ENCODE measurements around the gene HMCN2. TPM values are rescaled to one million over a fixed set of nuclear protein-coding genes. Genes with fewer than 3 reads are reported as not detected.
A peak's percentile ranks its signal among the peaks of the same experiment; 100 is the strongest.

Gene HMCN2
- total RNA-seq, 4 donors from 2014 or later: 9.6 to 21.1 (median 15.5) TPM

GRCh38 chr9:130315446-130316226 lies 50.1 kb downstream of the HMCN2 start:
- Histone ChIP-seq H3K27ac (peak overlapping the region in 3 of 4 donors; percentile 72 to 78 (median 76)), H3K4me1 (peaks cover 0 to 69% (median 24%) of the 10 kb centered on the region in 3 donors), H3K27me3 (no peaks in the 10 kb centered on the region), H3K9me3 (no peaks in the 10 kb centered on the region), H3K36me3 (peaks cover 0 to 4% of the 10 kb centered on the region in 2 donors), H3K4me3 (no peak overlapping the region)
- no peak for TF ChIP-seq EP300 (IDR thresholded peaks at IDR 0.05)
- no peak for TF ChIP-seq CTCF (IDR thresholded peaks at IDR 0.05)
- no peak for TF ChIP-seq POLR2A (IDR thresholded peaks at IDR 0.05)
- no peak for TF ChIP-seq POLR2AphosphoS5 (IDR thresholded peaks at IDR 0.05)
- 87% methylated on average over 4 of the region's 13 CpGs; no CpG with 5 or more reads in 1 of the 2 donors for WGBS, 2 donors (ENCODE audit: low coverage in 1 of 2)
- no peak for ATAC-seq

- Histone ChIP-seq H3K4me3 (no peak overlapping the region), H3K27ac (peak overlapping the region in 3 of 4 donors; percentile 72 to 78 (median 76)), H3K4me1 (peaks cover 0 to 73% (median 26%) of the 10 kb centered on the region in 3 donors), H3K36me3 (peaks cover 0 to 2% of the 10 kb centered on the region in 2 donors), H3K27me3 (no peaks in the 10 kb centered on the region), H3K9me3 (no peaks in the 10 kb centered on the region)
- WGBS, 2 donors (ENCODE audit: low coverage in 1 of 2): 82 to 85% methylated on average over 3 to 4 of the region's 8 CpGs
- TF ChIP-seq EP300 (IDR thresholded peaks at IDR 0.05) (no peak), POLR2AphosphoS5 (IDR thresholded peaks at IDR 0.05) (no peak), CTCF (IDR thresholded peaks at IDR 0.05) (no peak), POLR2A (IDR thresholded peaks at IDR 0.05) (no peak)
- no peak for ATAC-seq
These were observed 50.9 kb downstream of the HMCN2 start for GRCh38 chr9:130316430-130316829.

GRCh38 chr9:130319300-130319699 lies 53.7 kb downstream of the HMCN2 start:
- Histone ChIP-seq H3K27me3 (no peaks in the 10 kb centered on the region), H3K27ac (peak overlapping the region in 3 of 4 donors; percentile 72 to 78 (median 76))
- ATAC-seq: no peak

GRCh38 chr9:130319944-130320712 lies 54.6 kb downstream of the HMCN2 start:
- H3K36me3 ChIP-seq: peaks cover 0 to 6% of the 10 kb centered on the region in 2 donors
- no peak for TF ChIP-seq CTCF (IDR thresholded peaks at IDR 0.05)
- no peak for TF ChIP-seq POLR2A (IDR thresholded peaks at IDR 0.05)
- TF ChIP-seq EP300 (IDR thresholded peaks at IDR 0.05): no peak
- no peak for TF ChIP-seq POLR2AphosphoS5 (IDR thresholded peaks at IDR 0.05)
- H3K4me1 ChIP-seq: peaks cover 0 to 65% (median 21%) of the 10 kb centered on the region in 3 donors
- H3K27ac ChIP-seq: peak overlapping the region; percentile 2 to 78 (median 74)
- WGBS, 2 donors (ENCODE audit: low coverage in 1 of 2): 86 to 97% methylated on average over 4 to 5 of the region's 17 CpGs
- no peak for ATAC-seq
- H3K4me3 ChIP-seq: no peak overlapping the region
- H3K27me3 ChIP-seq: no peaks in the 10 kb centered on the region
- no peaks in the 10 kb centered on the region for H3K9me3 ChIP-seq

More at GRCh38 chr9:130319300-130319699, 53.7 kb downstream of the HMCN2 start:
- no peak overlapping the region for H3K4me3 ChIP-seq
- no CpG with 5 or more reads among the region's 19 CpGs for WGBS, 2 donors (ENCODE audit: low coverage in 1 of 2)
- H3K9me3 ChIP-seq: no peaks in the 10 kb centered on the region
- TF ChIP-seq CTCF (IDR thresholded peaks at IDR 0.05) (no peak), POLR2A (IDR thresholded peaks at IDR 0.05) (no peak), EP300 (IDR thresholded peaks at IDR 0.05) (no peak), POLR2AphosphoS5 (IDR thresholded peaks at IDR 0.05) (no peak)
- H3K4me1 ChIP-seq: peaks cover 0 to 65% (median 26%) of the 10 kb centered on the region in 3 donors
- peaks cover 0 to 6% of the 10 kb centered on the region in 2 donors for H3K36me3 ChIP-seq
